GM12891 (cell line): Measurements from ENCODE around the gene CLCNKA.

Experiments used
- PAX5 ChIP-seq: IDR thresholded peaks from 2 replicates; pipeline ENCODE4 v1.6.1; 2011; ENCODE audit warnings: low read length, moderate library complexity, mild to moderate bottlenecking; ENCODE audit not compliant: insufficient read depth, severe bottlenecking
- POLR2A ChIP-seq: IDR thresholded peaks from 2 replicates; pipeline ENCODE4 v1.6.1; 2011; ENCODE audit warnings: low read depth, low read length, control low read depth
- POLR2AphosphoS5 ChIP-seq: IDR thresholded peaks from 2 replicates; pipeline ENCODE4 v1.6.1; 2011; ENCODE audit warnings: low read depth, low read length, control low read depth
- POU2F2 ChIP-seq: IDR thresholded peaks from 2 replicates; pipeline ENCODE4 v1.6.1; 2011; ENCODE audit warnings: low read depth, mild to moderate bottlenecking, control low read depth, low read length, moderate library complexity
- SPI1 ChIP-seq: IDR thresholded peaks from 2 replicates; pipeline ENCODE4 v1.6.1; 2011; ENCODE audit warnings: low read depth, low read length, control low read depth
- TAF1 ChIP-seq: IDR thresholded peaks from 2 replicates; pipeline ENCODE4 v1.6.1; 2011; ENCODE audit warnings: low read depth, low read length, control low read depth

- TF ChIP-seq POU2F2: no peak
- TF ChIP-seq SPI1: no peak
- no peak for TF ChIP-seq POLR2A
- TF ChIP-seq POLR2AphosphoS5: no peak
- TF ChIP-seq TAF1: no peak
- TF ChIP-seq PAX5: no peak
Observed at GRCh38 chr1:16066245-16066644, 44.4 kb downstream of the CLCNKA start.
